Gastrocnemius medialis (tissue), 4 donors: Measurements from ENCODE around the gene LRP1. TPM values are rescaled to one million over a fixed set of nuclear protein-coding genes. Genes with fewer than 3 reads are reported as not detected.

Experiments
- ATAC-seq, 2 donors: fragments of 150-250 bp; one replicate each; pipeline ENCODE4 v1.9.1; 2016
- DNase-seq, 2 donors: peaks; one replicate each; pipeline ENCODE4 v3.0.0-alpha.2; 2019
- H3K27ac ChIP-seq, 4 donors: fragments of 200-600 bp; sonication (generic); 1 replicate in 1 of 4; 2 replicates in 3 of 4; pipeline ENCODE4 v1.5.1; 2016 to 2018; ENCODE audit warnings: mild to moderate bottlenecking in 2 of 4, moderate library complexity in 1 of 4
- H3K27me3 ChIP-seq, 3 donors: fragments of 200-600 bp; sonication (generic) in 2 of 3; 1 replicate in 1 of 3; 2 replicates in 2 of 3; pipeline versions ENCODE4 v1.5.1 to v1.6.0; 2016 to 2019; ENCODE audit warnings: mild to moderate bottlenecking in 1 of 3, moderate library complexity in 1 of 3
- H3K36me3 ChIP-seq, 2 donors: fragments of 200-600 bp; sonication (generic) in 1 of 2; one replicate each; pipeline ENCODE4 v1.5.1; 2017 to 2018
- H3K4me1 ChIP-seq, 2 donors: fragments of 200-600 bp; sonication (generic) in 1 of 2; one replicate each; pipeline ENCODE4 v1.5.1; 2016 to 2017; ENCODE audit warnings: mild to moderate bottlenecking in 2 of 2
- H3K4me3 ChIP-seq, 4 donors: fragments of 200-600 bp; sonication (generic) in 3 of 4; 1 replicate in 1 of 4; 2 replicates in 3 of 4; pipeline ENCODE4 v1.5.1; 2016 to 2019; ENCODE audit warnings: mild to moderate bottlenecking in 2 of 4
- H3K9me3 ChIP-seq, 3 donors: fragments of 200-600 bp; sonication (generic) in 2 of 3; 1 replicate in 1 of 3; 2 replicates in 2 of 3; pipeline ENCODE4 v1.5.1; 2016 to 2019
- CTCF ChIP-seq, 5 experiments: fragments of 450-650 bp in 3 of 5; fragments of 200-600 bp in 2 of 5; sonication (generic) in 2 of 5; IDR thresholded peaks in 4 of 5; conservative IDR thresholded peaks in 1 of 5; 1 replicate in 4 of 5; 2 replicates in 1 of 5; pipeline ENCODE4 v1.5.1; 2016 to 2019; ENCODE audit warnings: antibody characterized with exemption in 5 of 5, mild to moderate bottlenecking in 3 of 5, moderate library complexity in 3 of 5
- POLR2A ChIP-seq, 2 donors: fragments of 450-650 bp; IDR thresholded peaks; one replicate each; pipeline ENCODE4 v1.6.1; 2017; ENCODE audit warnings: antibody characterized with exemption in 2 of 2, mild to moderate bottlenecking in 2 of 2, moderate library complexity in 2 of 2
- in situ Hi-C, 4 donors: fragments of 200-750 bp; cut with MboI; loops; one replicate each; pipeline versions ENCODE4 v1.15.0 to v1.8.0; 2017; ENCODE audit warnings: low sequenced_read_pairs in 4 of 4
- intact Hi-C: fragments of 100-400 bp; cut with DNase I; formaldehyde crosslinking; loops from one replicate; pipeline ENCODE4 v1.15.1; 2023; ENCODE audit warnings: low total_unique reads
- total RNA-seq, 4 donors: library from RNA; depleted of rRNA; stranded (reverse); fragments of >200 nt; gene quantifications; one replicate each; pipeline versions ENCODE4 v1.1.0 to v1.2.3, GENCODE V29; 2016

The LRP1 gene
- total RNA-seq, 4 donors from 2014 or later = 26.1 to 53.5 (median 49.8) TPM

GRCh38 chr12:57085999-57086492, 42.2 kb upstream of the LRP1 start:
- Histone ChIP-seq H3K36me3 (no peaks in the 10 kb centered on the region), H3K9me3 (no peaks in the 10 kb centered on the region), H3K4me3 (peak overlapping the region; percentile 83 to 87 (median 84)), H3K27me3 (no peaks in the 10 kb centered on the region), H3K27ac (peak overlapping the region; percentile 94 to 97 (median 94)), H3K4me1 (peaks cover 0 to 19% of the 10 kb centered on the region in 2 donors)
- ATAC-seq = no peak
- no peak for DNase-seq
- no peak for TF ChIP-seq POLR2A (IDR thresholded peaks at IDR 0.05)
- no peak for TF ChIP-seq CTCF (IDR thresholded peaks at IDR 0.05 in 4 of 5, conservative IDR thresholded peaks at IDR 0.05 in 1 of 5)
- intact Hi-C loops (loop anchor here (5.0 to 10.0 kb wide), 4 partner anchors 41 to 1361 kb away; partner anchors contain the start of genes BAZ2A, CD63, DDIT3 and LRP1), in situ Hi-C loops (no loop called here)

- TF ChIP-seq POLR2A (IDR thresholded peaks at IDR 0.05) (no peak), CTCF (IDR thresholded peaks at IDR 0.05 in 4 of 5, conservative IDR thresholded peaks at IDR 0.05 in 1 of 5) (peak in 2 of 5 experiments; percentile 12 to 30)
- Histone ChIP-seq H3K27me3 (no peaks in the 10 kb centered on the region), H3K36me3 (peaks cover 0 to 4% of the 10 kb centered on the region in 2 donors), H3K9me3 (no peaks in the 10 kb centered on the region), H3K4me1 (peaks cover 0 to 23% of the 10 kb centered on the region in 2 donors), H3K4me3 (peak overlapping the region; percentile 83 to 87 (median 84)), H3K27ac (peak overlapping the region; percentile 94 to 97 (median 94))
- ATAC-seq (peak; percentile 8 to 16), DNase-seq (peak in 1 of 2 donors; percentile 47)
- intact Hi-C loops (loop anchor here (1.0 to 10.0 kb wide), 5 partner anchors 7 to 1362 kb away; partner anchors contain the start of genes BAZ2A, CD63, DDIT3 and LRP1), in situ Hi-C loops (no loop called here)
These were observed 41.7 kb upstream of the LRP1 start for GRCh38 chr12:57086493-57087009.

- H3K36me3 ChIP-seq = peaks cover 0 to 8% of the 10 kb centered on the region in 2 donors
- in situ Hi-C loops (no loop called here), intact Hi-C loops (loop anchor here (1.0 to 10.0 kb wide), 5 partner anchors 8 to 1362 kb away; partner anchors contain the start of genes BAZ2A, CD63, DDIT3 and LRP1)
- TF ChIP-seq POLR2A (IDR thresholded peaks at IDR 0.05) (peak; percentile 59 to 66), CTCF (IDR thresholded peaks at IDR 0.05 in 4 of 5, conservative IDR thresholded peaks at IDR 0.05 in 1 of 5) (no peak)
- no peaks in the 10 kb centered on the region for H3K27me3 ChIP-seq
- H3K4me1 ChIP-seq = peaks cover 0 to 23% of the 10 kb centered on the region in 2 donors
- ATAC-seq = peak; percentile 43 to 50
- no peaks in the 10 kb centered on the region for H3K9me3 ChIP-seq
- peak overlapping the region; percentile 83 to 87 (median 84) for H3K4me3 ChIP-seq
- peak overlapping the region; percentile 94 to 97 (median 94) for H3K27ac ChIP-seq
- DNase-seq = peak; percentile 75 to 83
These were observed 41.1 kb upstream of the LRP1 start for GRCh38 chr12:57087010-57087690.

- peak; percentile 47 to 48 for ATAC-seq
- H3K27ac ChIP-seq = peak overlapping the region; percentile 94 to 97 (median 94)
- intact Hi-C loops = loop anchor here (1.0 to 10.0 kb wide), 7 partner anchors 9 to 1363 kb away; partner anchors contain the start of genes BAZ2A, CD63, DDIT3 and LRP1
- H3K4me3 ChIP-seq = peak overlapping the region; percentile 83 to 87 (median 84)
- in situ Hi-C loops = no loop called here
- TF ChIP-seq CTCF (IDR thresholded peaks at IDR 0.05 in 4 of 5, conservative IDR thresholded peaks at IDR 0.05 in 1 of 5) (no peak), POLR2A (IDR thresholded peaks at IDR 0.05) (no peak)
- peak; percentile 63 to 81 for DNase-seq
- H3K4me1 ChIP-seq = peaks cover 0 to 23% of the 10 kb centered on the region in 2 donors
- H3K36me3 ChIP-seq = peaks cover 0 to 8% of the 10 kb centered on the region in 2 donors
- no peaks in the 10 kb centered on the region for H3K27me3 ChIP-seq
- no peaks in the 10 kb centered on the region for H3K9me3 ChIP-seq
These were observed 40.5 kb upstream of the LRP1 start for GRCh38 chr12:57087691-57088353.
